Endothelial cell of umbilical vein (primary cell): ENCODE data around the gene ZNF213. TPM values are rescaled to one million over a fixed set of nuclear protein-coding genes. Genes with fewer than 3 reads are reported as not detected.

Experiments used
- BruUV-seq: library from RNA; stranded (reverse); fragments of 400-500 nt; replicated peaks from 2 replicates; lab custom pipeline; 2021; lab: Mats Ljungman, UMichigan
- CTCF ChIA-PET: fragments of 300-600, 350-600 bp; sonication (Branson Sonifier 250); formaldehyde crosslinking; loops from one replicate; lab custom pipeline; 2021; ENCODE audit warnings: antibody characterized with exemption, inconsistent platforms; lab: Charles Lee
- POLR2A ChIA-PET: fragments of 300-600, 350-600 bp; sonication (Branson Sonifier 250); formaldehyde crosslinking; loops from one replicate; lab custom pipeline; 2021; ENCODE audit warnings: antibody characterized with exemption, inconsistent platforms; lab: Charles Lee
- DNase-seq: peaks from one replicate; pipeline ENCODE4 v3.0.0-alpha.2; 2011; ENCODE audit warnings: low read depth, low spot score
- FAIRE-seq: peaks from 2 replicates; lab custom pipeline; 2011; peaks lifted over from hg19 to GRCh38; lab: Jason Lieb, UNC
- H2AFZ ChIP-seq: 2 replicates; pipeline ENCODE4 v1.6.0; 2012; ENCODE audit warnings: low read depth, low read length, control low read depth, inconsistent platforms
- H3K27ac ChIP-seq: 2 replicates; pipeline ENCODE4 v1.5.1; 2011; ENCODE audit warnings: low read depth, mild to moderate bottlenecking, control low read depth, low read length, moderate library complexity; ENCODE audit not compliant: insufficient read depth
- H3K27me3 ChIP-seq, 2 experiments: 2 replicates each; pipeline versions ENCODE4 v1.6.0 to v1.6.1; 2011; ENCODE audit warnings: low read length in 2 of 2, mixed read lengths in 1 of 2; ENCODE audit not compliant: control insufficient read depth in 2 of 2, insufficient read depth in 2 of 2
- H3K36me3 ChIP-seq, 2 experiments: 2 replicates in 1 of 2; 3 replicates in 1 of 2; pipeline ENCODE4 v1.5.1; 2011; ENCODE audit warnings: low read length in 2 of 2, mild to moderate bottlenecking in 1 of 2, moderate library complexity in 1 of 2; ENCODE audit not compliant: control insufficient read depth in 2 of 2, insufficient read depth in 2 of 2; ENCODE audit errors: extremely low read depth in 1 of 2
- H3K4me1 ChIP-seq: 3 replicates; pipeline ENCODE4 v1.5.1; 2011; ENCODE audit warnings: mild to moderate bottlenecking, low read length; ENCODE audit not compliant: control insufficient read depth, insufficient read depth; ENCODE audit errors: extremely low read depth
- H3K4me2 ChIP-seq: 2 replicates; pipeline ENCODE4 v1.6.1; 2011; ENCODE audit warnings: low read length, control low read depth, mixed read lengths; ENCODE audit not compliant: insufficient read depth
- H3K4me3 ChIP-seq, 3 experiments: fragments of 200-600 bp in 1 of 3; sonication (generic), shearing (Covaris generic) in 1 of 3; replicated peaks in 1 of 3; 2 replicates each; pipeline ENCODE4 v1.5.1; 2011 to 2016; ENCODE audit warnings: control low read depth in 3 of 3, low read length in 3 of 3, mild to moderate bottlenecking in 2 of 3, inconsistent platforms in 1 of 3, low read depth in 1 of 3, moderate library complexity in 1 of 3; ENCODE audit not compliant: insufficient read depth in 1 of 3
- H3K79me2 ChIP-seq: 2 replicates; pipeline ENCODE4 v1.6.0; 2012; ENCODE audit warnings: low read length, inconsistent platforms; ENCODE audit not compliant: control insufficient read depth, insufficient read depth
- H3K9ac ChIP-seq: replicated peaks from 2 replicates; pipeline ENCODE3; 2011; ENCODE audit warnings: low read length, control low read depth; ENCODE audit not compliant: insufficient read depth; ENCODE audit errors: extremely low read depth
- H3K9me1 ChIP-seq: replicated peaks from 3 replicates; pipeline ENCODE4 v1.6.0; 2011; ENCODE audit warnings: mild to moderate bottlenecking, low read length; ENCODE audit not compliant: control insufficient read depth, insufficient read depth; ENCODE audit errors: extremely low read depth
- H3K9me3 ChIP-seq: replicated peaks from 2 replicates; pipeline ENCODE4 v1.5.1; 2012; ENCODE audit warnings: low read length, inconsistent platforms; ENCODE audit not compliant: control insufficient read depth, insufficient read depth
- H4K20me1 ChIP-seq: replicated peaks from 2 replicates; pipeline ENCODE3; 2011; ENCODE audit warnings: mild to moderate bottlenecking, low read length; ENCODE audit not compliant: control insufficient read depth, insufficient read depth; ENCODE audit errors: extremely low read depth
- EZH2 ChIP-seq: IDR thresholded peaks from 2 replicates; pipeline ENCODE4 v1.6.1; 2012; ENCODE audit warnings: borderline replicate concordance, low read depth, mild to moderate bottlenecking, moderate library complexity, low read length, inconsistent platforms; ENCODE audit not compliant: severe bottlenecking
- FOS ChIP-seq: IDR thresholded peaks from 2 replicates; pipeline ENCODE4 v1.6.1; 2011; ENCODE audit warnings: mild to moderate bottlenecking, low read length, moderate library complexity, borderline replicate concordance; ENCODE audit not compliant: insufficient read depth
- GATA2 ChIP-seq: IDR thresholded peaks from 2 replicates; pipeline ENCODE4 v1.7.0; 2011; ENCODE audit warnings: low read depth, mild to moderate bottlenecking, moderate library complexity, mixed read lengths, low read length; ENCODE audit not compliant: insufficient read length, insufficient read depth
- JUN ChIP-seq: IDR thresholded peaks from 2 replicates; pipeline ENCODE4 v1.6.1; 2011; ENCODE audit warnings: borderline replicate concordance, low read depth; ENCODE audit not compliant: insufficient read length, insufficient read depth
- MAX ChIP-seq: IDR thresholded peaks from 2 replicates; pipeline ENCODE4 v1.6.1; 2011; ENCODE audit not compliant: insufficient read depth, insufficient read length
- MYC ChIP-seq: IDR thresholded peaks from one replicate; pipeline ENCODE4 v1.6.1; 2011; ENCODE audit warnings: mild to moderate bottlenecking, low read depth, low read length
- POLR2A ChIP-seq: IDR thresholded peaks from 2 replicates; pipeline ENCODE4 v1.6.1; 2012; ENCODE audit warnings: low read depth, mild to moderate bottlenecking, control low read depth, low read length
- POLR2AphosphoS5 ChIP-seq: IDR thresholded peaks from 2 replicates; pipeline ENCODE4 v1.6.1; 2012; ENCODE audit warnings: low read depth, mild to moderate bottlenecking, control low read depth, low read length, moderate library complexity; ENCODE audit not compliant: insufficient read depth
- dilution Hi-C: fragments of 300-500 bp; cut with MboI; formaldehyde crosslinking; loops from one replicate; pipeline ENCODE4 v1.15.0; 2019; ENCODE audit warnings: low sequenced_read_pairs; ENCODE audit not compliant: extremely low pct_ligation_motif_present
- intact Hi-C: fragments of 100-400 bp; cut with micrococcal nuclease; formaldehyde crosslinking; loops from one replicate; pipeline ENCODE4 v1.10.0; 2022
- polyA plus RNA-seq, 4 experiments: library from polyadenylated mRNA; depleted of rRNA in 3 of 4; stranded (reverse) in 3 of 4; unstranded in 1 of 4; fragments of >200 nt; gene quantifications; 2 replicates each; pipeline versions ENCODE4 v1.2.1 to v1.2.3, GENCODE V29; 2011 to 2012; ENCODE audit warnings: missing spikeins in 1 of 4
- total RNA-seq: library from RNA; stranded (reverse); gene quantifications from 2 replicates; pipeline ENCODE4 v1.2.3, GENCODE V29; 2021

The ZNF213 gene
- total and polyA plus RNA-seq, 2 donors (not counting 3 experiments of a cell fraction or from before 2014, with no cell fraction given): 2.0 to 9.8 TPM

- Histone ChIP-seq H2AFZ (no peak overlapping the region), H3K27me3 (peaks cover 31 to 37% of the 10 kb centered on the region in 2 experiments), H3K9me3 (no peaks in the 10 kb centered on the region), H3K27ac (no peak overlapping the region), H4K20me1 (no peaks in the 10 kb centered on the region), H3K9me1 (no peaks in the 10 kb centered on the region), H3K9ac (no peak overlapping the region), H3K36me3 (no peaks in the 10 kb centered on the region), H3K4me3 (no peak overlapping the region), H3K79me2 (no peaks in the 10 kb centered on the region), H3K4me1 (peaks cover 22% of the 10 kb centered on the region), H3K4me2 (no peak overlapping the region)
- TF ChIP-seq POLR2AphosphoS5 (no peak), GATA2 (no peak), MYC (no peak), MAX (no peak), FOS (no peak), JUN (no peak), EZH2 (peak; percentile 67), POLR2A (no peak)
- no peak for FAIRE-seq
- no TSS peak for BruUV-seq
- ChIA-PET POLR2A (no interaction called here), CTCF (interaction anchor here (0.7 to 3.3 kb wide), 6 partner anchors 11 to 142 kb away, joined by 3 to 11 read pairs (median 6); no protein-coding TSS in a partner anchor)
- intact Hi-C loops: no loop called here
- dilution Hi-C loops: no loop called here
- DNase-seq: no peak
Observed at GRCh38 chr16:3170440-3171180, 35.8 kb downstream of the ZNF213 start.
